RWPE1 (cell line): ENCODE measurements around the gene SLC10A6.

Source experiments
- CTCF ChIA-PET: fragments of 350-600 bp; sonication (Branson Sonifier 250); formaldehyde crosslinking; extraction: SDS; loops from one replicate; lab custom pipeline; 2021; lab: Yijun Ruan, JAX
- POLR2A ChIA-PET: fragments of 400-600 bp; formaldehyde crosslinking; extraction: SDS; loops from one replicate; lab custom pipeline; 2020; ENCODE audit warnings: antibody characterized with exemption; ENCODE audit not compliant: low non-redundant PET; lab: Yijun Ruan, JAX
- DNase-seq: peaks from one replicate; pipeline ENCODE4 v3.0.0; 2012; ENCODE audit warnings: low spot score
- H3K27ac ChIP-seq: fragments of 450-650 bp; 2 replicates; pipeline ENCODE4 v1.5.1; 2017
- TF ChIP-seq, protein P1 (sequence below): fragments of 450-650 bp; conservative IDR thresholded peaks from 2 replicates; pipeline ENCODE4 v1.5.1; 2017; ENCODE audit warnings: low read depth, mild to moderate bottlenecking

Gene SLC10A6

DNA sequence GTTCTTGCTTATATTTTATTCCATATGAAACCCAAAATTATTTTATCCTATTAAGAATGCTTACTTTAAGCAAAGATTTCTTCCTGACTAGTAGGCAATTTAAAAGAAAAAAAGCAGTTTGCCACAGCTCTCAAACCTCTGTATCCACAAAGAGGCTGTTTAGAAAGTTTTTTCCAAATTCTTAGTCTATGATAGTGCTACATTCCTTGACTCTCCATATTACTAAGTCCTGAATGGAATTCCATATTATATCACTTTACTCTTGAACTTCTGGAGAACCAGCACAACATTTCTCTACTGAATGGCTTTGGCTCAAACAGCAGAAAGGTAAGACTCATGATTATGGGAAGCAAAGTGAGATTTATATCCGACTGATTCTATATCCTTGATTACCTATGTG is 8.3 kb downstream of the SLC10A6 start:
- ChIA-PET CTCF (no interaction called here), POLR2A (no interaction called here)
- H3K27ac ChIP-seq: no peak overlapping the region
- TF ChIP-seq, protein P1, sequence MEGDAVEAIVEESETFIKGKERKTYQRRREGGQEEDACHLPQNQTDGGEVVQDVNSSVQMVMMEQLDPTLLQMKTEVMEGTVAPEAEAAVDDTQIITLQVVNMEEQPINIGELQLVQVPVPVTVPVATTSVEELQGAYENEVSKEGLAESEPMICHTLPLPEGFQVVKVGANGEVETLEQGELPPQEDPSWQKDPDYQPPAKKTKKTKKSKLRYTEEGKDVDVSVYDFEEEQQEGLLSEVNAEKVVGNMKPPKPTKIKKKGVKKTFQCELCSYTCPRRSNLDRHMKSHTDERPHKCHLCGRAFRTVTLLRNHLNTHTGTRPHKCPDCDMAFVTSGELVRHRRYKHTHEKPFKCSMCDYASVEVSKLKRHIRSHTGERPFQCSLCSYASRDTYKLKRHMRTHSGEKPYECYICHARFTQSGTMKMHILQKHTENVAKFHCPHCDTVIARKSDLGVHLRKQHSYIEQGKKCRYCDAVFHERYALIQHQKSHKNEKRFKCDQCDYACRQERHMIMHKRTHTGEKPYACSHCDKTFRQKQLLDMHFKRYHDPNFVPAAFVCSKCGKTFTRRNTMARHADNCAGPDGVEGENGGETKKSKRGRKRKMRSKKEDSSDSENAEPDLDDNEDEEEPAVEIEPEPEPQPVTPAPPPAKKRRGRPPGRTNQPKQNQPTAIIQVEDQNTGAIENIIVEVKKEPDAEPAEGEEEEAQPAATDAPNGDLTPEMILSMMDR: no peak
- DNase-seq: no peak

GRCh38 chr4:86837691-86838503 is 11.3 kb downstream of the SLC10A6 start:
- TF ChIP-seq, protein P1: no peak
- CTCF ChIA-PET: no interaction called here
- DNase-seq: no peak

GRCh38 chr4:86835677-86836076 is 13.5 kb downstream of the SLC10A6 start:
- H3K27ac ChIP-seq: no peak overlapping the region
- ChIA-PET CTCF (interaction anchor here (0.7 kb wide), 1 partner anchor 806 kb away, joined by 4 read pairs; no protein-coding TSS in a partner anchor), POLR2A (no interaction called here)
- TF ChIP-seq, protein P1: no peak
- no peak for DNase-seq

More at GRCh38 chr4:86837691-86838503, 11.3 kb downstream of the SLC10A6 start:
- POLR2A ChIA-PET: no interaction called here
- H3K27ac ChIP-seq: no peak overlapping the region

DNA sequence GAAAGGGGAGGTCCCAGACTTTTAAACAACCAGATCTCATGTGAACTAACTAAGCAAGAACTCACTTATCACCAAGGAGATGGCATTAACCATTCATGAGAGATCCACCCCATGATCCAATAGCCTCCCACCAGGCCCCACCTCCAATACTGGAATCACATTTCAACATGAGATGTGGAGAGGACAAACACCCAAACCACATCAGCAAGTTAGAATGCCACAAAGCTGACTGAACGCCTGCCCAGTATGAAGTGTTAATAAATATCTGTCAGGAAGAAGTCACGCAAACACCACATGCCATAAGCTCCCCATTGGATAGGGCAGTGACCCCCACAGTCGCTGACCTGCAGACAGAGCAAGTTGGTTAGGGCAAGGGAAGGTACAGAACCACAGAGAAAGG is 14.3 kb downstream of the SLC10A6 start:
- ChIA-PET CTCF (interaction anchor here (0.7 kb wide), 1 partner anchor 807 kb away, joined by 4 read pairs; no protein-coding TSS in a partner anchor), POLR2A (no interaction called here)
- TF ChIP-seq, protein P1: no peak
- no peak for DNase-seq
- H3K27ac ChIP-seq: no peak overlapping the region

DNA sequence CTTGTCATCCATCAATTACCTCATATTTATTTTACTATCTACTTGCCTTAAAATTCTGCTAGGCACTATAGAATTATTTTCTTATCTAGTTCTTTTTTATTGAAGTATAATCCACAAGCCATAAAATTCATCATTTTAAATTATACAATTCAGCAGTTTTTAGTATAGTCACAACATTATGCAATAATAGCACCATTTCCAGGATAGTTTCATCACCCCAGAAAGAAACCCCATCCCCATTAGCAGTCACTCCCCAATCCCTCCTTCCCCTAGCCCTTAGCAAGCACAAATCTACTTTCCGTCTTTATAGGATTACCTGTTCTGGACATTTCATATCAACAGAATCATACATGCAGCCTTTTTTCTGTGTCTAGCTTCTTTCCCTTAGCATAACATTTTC is 15.6 kb downstream of the SLC10A6 start:
- POLR2A ChIA-PET: no interaction called here
- DNase-seq: no peak
- H3K27ac ChIP-seq: no peak overlapping the region
- CTCF ChIA-PET: no interaction called here
- TF ChIP-seq, protein P1: no peak

- TF ChIP-seq, protein P1: no peak
- ChIA-PET CTCF (interaction anchor here (0.5 to 1.0 kb wide), 4 partner anchors 13 to 1131 kb away, joined by 3 to 6 read pairs (median 3); no protein-coding TSS in a partner anchor), POLR2A (no interaction called here)
- peak; percentile 89 for DNase-seq
- H3K27ac ChIP-seq: peak overlapping the region; percentile 91
These were observed 17.7 kb downstream of the SLC10A6 start for GRCh38 chr4:86831262-86832130.
